ENCODE results near the gene SNX25. TPM values are rescaled to one million over a fixed set of nuclear protein-coding genes. Genes with fewer than 3 reads are reported as not detected.

Gene SNX25
- total and polyA plus RNA-seq, 2 of the 13 experiments (the other 11 are each of a cell fraction or from before 2014, with no cell fraction given) = 23.4 to 23.5 TPM

DNA sequence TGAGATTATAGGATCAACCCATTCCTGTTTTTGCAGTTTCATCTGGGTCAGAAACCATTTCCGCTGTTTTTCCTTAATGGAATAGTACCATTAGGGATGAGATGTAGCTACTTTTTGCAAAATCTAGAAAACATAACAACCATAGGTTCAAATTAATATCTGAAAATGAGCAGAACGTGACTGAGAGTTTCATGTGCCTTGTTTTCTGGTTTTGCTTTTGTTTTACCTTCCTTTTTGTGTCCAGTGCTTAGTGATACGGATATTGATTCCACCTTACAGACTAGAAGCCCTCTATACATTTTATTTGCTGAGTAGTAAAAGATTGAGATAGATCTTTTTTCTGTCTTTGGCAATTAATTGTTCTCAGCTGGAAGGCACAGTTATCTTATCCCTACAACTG, 46.5 kb downstream of the SNX25 start (continued):
- TF ChIP-seq ZBTB21 (CRISPR knock-in tag; IDR thresholded peaks at IDR 0.05) (no peak), ARNTL (CRISPR knock-in tag; IDR thresholded peaks at IDR 0.05) (no peak)

DNA sequence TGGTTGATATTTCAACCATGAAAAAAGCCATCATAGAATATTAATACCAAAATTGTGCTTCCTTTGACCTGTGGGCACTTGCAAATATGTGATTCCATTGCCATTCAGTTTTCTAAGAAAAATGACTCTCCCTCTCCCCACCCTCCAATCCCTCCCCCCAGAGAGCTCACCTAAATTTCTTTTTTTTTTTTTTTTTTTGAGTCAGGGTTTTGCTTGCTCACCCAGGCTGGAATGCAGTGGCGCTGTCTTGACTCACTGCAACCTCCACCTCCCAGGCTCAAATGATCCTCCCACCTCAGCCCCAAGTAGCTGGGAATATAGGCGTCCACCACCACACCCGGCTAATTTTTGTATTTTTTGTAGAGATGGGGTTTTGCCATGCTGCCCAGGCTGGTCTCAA, 47.0 kb downstream of the SNX25 start:
- FAIRE-seq (no peak), DNase-seq (ENCODE audit: low spot score) (no peak), ATAC-seq (no peak)
- no peak overlapping the region for H3K9ac ChIP-seq (ENCODE audit: insufficient read depth, low read depth, low read length)
- intact Hi-C loops (cut with micrococcal nuclease; ENCODE audit: unreplicated experiment) (no loop called here), in situ Hi-C loops (cut with HindIII; ENCODE audit: extremely low pct_ligation_motif_present, low pct_unique_long_range_greater_than_20kb) (no loop called here)
- no peak overlapping the region for H3K4me3 ChIP-seq (replicated peaks in 1 of 3; ENCODE audit: insufficient read depth in 1 of 3, low read depth in 2 of 3, low read length in 3 of 3)
- TF ChIP-seq, protein P1, sequence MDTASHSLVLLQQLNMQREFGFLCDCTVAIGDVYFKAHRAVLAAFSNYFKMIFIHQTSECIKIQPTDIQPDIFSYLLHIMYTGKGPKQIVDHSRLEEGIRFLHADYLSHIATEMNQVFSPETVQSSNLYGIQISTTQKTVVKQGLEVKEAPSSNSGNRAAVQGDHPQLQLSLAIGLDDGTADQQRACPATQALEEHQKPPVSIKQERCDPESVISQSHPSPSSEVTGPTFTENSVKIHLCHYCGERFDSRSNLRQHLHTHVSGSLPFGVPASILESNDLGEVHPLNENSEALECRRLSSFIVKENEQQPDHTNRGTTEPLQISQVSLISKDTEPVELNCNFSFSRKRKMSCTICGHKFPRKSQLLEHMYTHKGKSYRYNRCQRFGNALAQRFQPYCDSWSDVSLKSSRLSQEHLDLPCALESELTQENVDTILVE (CRISPR knock-in tag; IDR thresholded peaks at IDR 0.05) = no peak
- TF ChIP-seq TBX3 (IDR thresholded peaks at IDR 0.05; ENCODE audit: borderline replicate concordance) = no peak
- TF ChIP-seq TRIM22 (IDR thresholded peaks at IDR 0.05) = no peak
- peaks cover 4 to 36% of the 10 kb centered on the region in 2 experiments for H3K36me3 ChIP-seq (replicated peaks in 1 of 2; ENCODE audit: control insufficient read depth in 1 of 2, insufficient read depth in 2 of 2, low read length in 2 of 2)
- ChIA-PET CTCF (ENCODE audit: low intra/inter-chr PET ratio, low total read pairs) (no interaction called here), POLR2A (no interaction called here)
- H3K27ac ChIP-seq (ENCODE audit: extremely low read length, insufficient read depth, low read length) = no peak overlapping the region
- BruUV-seq (replicated peaks) = no TSS peak
- H3K4me2 ChIP-seq (ENCODE audit: low read depth, low read length) = no peak overlapping the region
- no peaks in the 10 kb centered on the region for H3K9me3 ChIP-seq (ENCODE audit: low read length)
- H3K27me3 ChIP-seq (ENCODE audit: control insufficient read depth in 1 of 2, insufficient read depth in 2 of 2, low read length in 2 of 2) = no peaks in the 10 kb centered on the region
- H2AFZ ChIP-seq (ENCODE audit: low read length) = no peak overlapping the region
- H3K79me2 ChIP-seq (ENCODE audit: insufficient read depth, low read length) = no peaks in the 10 kb centered on the region
- H3K4me1 ChIP-seq (ENCODE audit: insufficient read depth, low read length) = peaks cover 15% of the 10 kb centered on the region
- H4K20me1 ChIP-seq (ENCODE audit: insufficient read depth, low read length) = no peaks in the 10 kb centered on the region
- 100% methylated on average over 3 of the region's 3 CpGs for WGBS (ENCODE audit: low lambda C conversion rate)

DNA sequence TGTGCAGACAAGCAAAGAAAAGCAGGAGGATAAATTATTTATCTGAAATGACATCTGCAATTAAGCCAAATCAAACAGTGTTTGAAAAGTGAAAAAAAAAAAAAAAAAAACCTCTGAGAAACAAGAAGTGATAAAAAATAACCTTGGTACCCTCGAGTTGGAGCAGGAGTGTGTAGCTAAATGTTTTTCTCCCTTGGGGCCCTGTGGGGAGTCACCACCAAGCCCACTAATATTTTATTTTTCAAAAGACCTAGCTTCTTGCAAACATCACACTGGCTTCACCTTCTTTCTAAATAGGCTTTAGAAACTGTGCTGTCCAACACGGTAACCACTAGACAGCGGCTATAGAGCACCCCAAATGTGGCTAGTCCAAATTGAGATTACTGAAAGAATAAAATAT, 47.7 kb downstream of the SNX25 start:
- Histone ChIP-seq H3K27me3 (ENCODE audit: control insufficient read depth in 1 of 2, insufficient read depth in 2 of 2, low read length in 2 of 2) (no peaks in the 10 kb centered on the region), H3K4me1 (ENCODE audit: insufficient read depth, low read length) (peaks cover 15% of the 10 kb centered on the region), H3K9ac (ENCODE audit: insufficient read depth, low read depth, low read length) (no peak overlapping the region), H4K20me1 (ENCODE audit: insufficient read depth, low read length) (no peaks in the 10 kb centered on the region), H3K4me2 (ENCODE audit: low read depth, low read length) (no peak overlapping the region), H3K27ac (ENCODE audit: extremely low read length, insufficient read depth, low read length) (no peak overlapping the region), H3K79me2 (ENCODE audit: insufficient read depth, low read length) (no peaks in the 10 kb centered on the region), H2AFZ (ENCODE audit: low read length) (no peak overlapping the region), H3K36me3 (replicated peaks in 1 of 2; ENCODE audit: control insufficient read depth in 1 of 2, insufficient read depth in 2 of 2, low read length in 2 of 2) (peaks cover 4 to 33% of the 10 kb centered on the region in 2 experiments), H3K9me3 (ENCODE audit: low read length) (no peaks in the 10 kb centered on the region), H3K4me3 (replicated peaks in 1 of 3; ENCODE audit: insufficient read depth in 1 of 3, low read depth in 2 of 3, low read length in 3 of 3) (no peak overlapping the region)
- ChIA-PET CTCF (ENCODE audit: low intra/inter-chr PET ratio, low total read pairs) (no interaction called here), POLR2A (no interaction called here)
- BruUV-seq (replicated peaks) = no TSS peak
- in situ Hi-C loops (cut with HindIII; ENCODE audit: extremely low pct_ligation_motif_present, low pct_unique_long_range_greater_than_20kb) (no loop called here), intact Hi-C loops (cut with micrococcal nuclease; ENCODE audit: unreplicated experiment) (no loop called here)
- ATAC-seq (no peak), DNase-seq (ENCODE audit: low spot score) (no peak), FAIRE-seq (no peak)
- 93% methylated on average over 3 of the region's 3 CpGs for WGBS (ENCODE audit: low lambda C conversion rate)
- TF ChIP-seq TAF1 (CRISPR knock-in tag; IDR thresholded peaks at IDR 0.05) = no peak
